HepG2 (cell line): ENCODE results near the gene CSNK1D. TPM values are rescaled to one million over a fixed set of nuclear protein-coding genes. Genes with fewer than 3 reads are reported as not detected.

Experiments
- ATAC-seq: fragments of 200-7000 bp; cut with Tn5 transposase; 3 replicates; pipeline ENCODE4 v1.9.1; 2020; ENCODE audit warnings: mild to moderate bottlenecking, moderate library complexity
- BruUV-seq: library from RNA; stranded (reverse); fragments of 400-500 nt; replicated peaks from 2 replicates; lab custom pipeline; 2021; lab: Mats Ljungman, UMichigan
- CTCF ChIA-PET: fragments of 300-600 bp; formaldehyde crosslinking; extraction: SDS; loops from one replicate; lab custom pipeline; 2021; ENCODE audit warnings: low total read pairs, inconsistent platforms, low intra/inter-chr PET ratio; lab: Yijun Ruan, JAX
- POLR2A ChIA-PET: fragments of 350-600 bp; sonication (Branson Sonifier 250); formaldehyde crosslinking; loops from one replicate; lab custom pipeline; 2020; ENCODE audit warnings: antibody characterized with exemption, inconsistent platforms; lab: Yijun Ruan, JAX
- DNase-seq: peaks from one replicate; pipeline ENCODE4 v3.0.0-alpha.2; 2015; ENCODE audit warnings: low spot score
- FAIRE-seq: peaks from 3 replicates; lab custom pipeline; 2011; peaks lifted over from hg19 to GRCh38; lab: Jason Lieb, UNC
- H2AFZ ChIP-seq: one replicate; pipeline ENCODE4 v1.6.1; 2011; ENCODE audit warnings: low read length, inconsistent platforms
- H3K27ac ChIP-seq: fragments of 300-600 bp; 3 replicates; pipeline ENCODE4 v1.8.0; 2011; ENCODE audit warnings: mixed run types, mild to moderate bottlenecking, mixed read lengths, low read length, inconsistent platforms; ENCODE audit not compliant: insufficient read depth; ENCODE audit errors: extremely low read length
- H3K27me3 ChIP-seq, 2 experiments: fragments of 200-600 bp in 1 of 2; 2 replicates in 1 of 2; 3 replicates in 1 of 2; pipeline versions ENCODE4 v1.6.0 to v1.8.0; 2011; ENCODE audit warnings: low read length in 2 of 2, mild to moderate bottlenecking in 2 of 2, moderate library complexity in 2 of 2, inconsistent platforms in 1 of 2; ENCODE audit not compliant: insufficient read depth in 2 of 2, control insufficient read depth in 1 of 2
- H3K36me3 ChIP-seq, 2 experiments: fragments of 200-600 bp in 1 of 2; replicated peaks in 1 of 2; 2 replicates in 1 of 2; 3 replicates in 1 of 2; pipeline versions ENCODE4 v1.5.1 to v1.8.0; 2011; ENCODE audit warnings: low read length in 2 of 2, inconsistent platforms in 1 of 2; ENCODE audit not compliant: insufficient read depth in 2 of 2, control insufficient read depth in 1 of 2
- H3K4me1 ChIP-seq: 2 replicates; pipeline ENCODE4 v1.5.1; 2012; ENCODE audit warnings: low read length, inconsistent platforms; ENCODE audit not compliant: insufficient read depth
- H3K4me2 ChIP-seq: 2 replicates; pipeline ENCODE4 v1.6.0; 2011; ENCODE audit warnings: low read depth, low read length, inconsistent platforms
- H3K4me3 ChIP-seq, 3 experiments: fragments of 200-600 bp in 1 of 3; sonication (generic), shearing (Covaris generic) in 1 of 3; replicated peaks in 1 of 3; 2 replicates each; pipeline ENCODE4 v1.5.1; 2011 to 2016; ENCODE audit warnings: low read length in 3 of 3, inconsistent platforms in 2 of 3, low read depth in 2 of 3, mild to moderate bottlenecking in 2 of 3, control low read depth in 1 of 3, mixed read lengths in 1 of 3; ENCODE audit not compliant: insufficient read depth in 1 of 3
- H3K79me2 ChIP-seq: one replicate; pipeline ENCODE4 v1.6.1; 2011; ENCODE audit warnings: low read length, inconsistent platforms; ENCODE audit not compliant: insufficient read depth
- H3K9ac ChIP-seq: 2 replicates; pipeline ENCODE4 v1.6.0; 2011; ENCODE audit warnings: mild to moderate bottlenecking, low read depth, low read length, inconsistent platforms; ENCODE audit not compliant: insufficient read depth
- H3K9me3 ChIP-seq: 2 replicates; pipeline ENCODE4 v1.5.1; 2012; ENCODE audit warnings: mild to moderate bottlenecking, low read length
- H4K20me1 ChIP-seq: 2 replicates; pipeline ENCODE4 v1.6.0; 2011; ENCODE audit warnings: inconsistent platforms, mild to moderate bottlenecking, low read length, moderate library complexity; ENCODE audit not compliant: insufficient read depth
- AGO2 ChIP-seq: fragments of 200-400 bp; formaldehyde crosslinking; optimal IDR thresholded peaks from 2 replicates; pipeline ENCODE3; 2017; ENCODE audit warnings: mild to moderate bottlenecking, low read depth, low read length, moderate library complexity
- MBD4 ChIP-seq: IDR thresholded peaks from 2 replicates; pipeline ENCODE4 v1.6.1; 2012; ENCODE audit warnings: low read length, inconsistent platforms, borderline replicate concordance
- MEIS1 ChIP-seq: sonication (generic); formaldehyde crosslinking; IDR thresholded peaks from 2 replicates; pipeline ENCODE4 v1.9.0; 2021; ENCODE audit warnings: mild to moderate bottlenecking, missing genetic modification reagents, moderate library complexity, borderline replicate concordance
- ZNF564 ChIP-seq: sonication (generic); formaldehyde crosslinking; IDR thresholded peaks from 2 replicates; pipeline ENCODE4 v1.8.1; 2023; ENCODE audit warnings: mild to moderate bottlenecking, missing genetic modification reagents
- ZNF790 ChIP-seq: sonication (generic); formaldehyde crosslinking; IDR thresholded peaks from 2 replicates; pipeline ENCODE4 v1.8.0; 2022; ENCODE audit warnings: missing genetic modification reagents, mild to moderate bottlenecking, borderline replicate concordance
- WGBS: methylation state at CpG from one replicate; pipeline ENCODE4 v1.1.6; 2017; ENCODE audit warnings: low lambda C conversion rate; 5-methylcytosine and 5-hydroxymethylcytosine counted together
- in situ Hi-C: cut with HindIII; loops from 2 replicates; pipeline ENCODE4 v1.10.0; 2017; ENCODE audit warnings: low pct_unique_long_range_greater_than_20kb; ENCODE audit not compliant: extremely low pct_ligation_motif_present
- intact Hi-C: fragments of 100-400 bp; cut with micrococcal nuclease; formaldehyde crosslinking; loops from one replicate; pipeline ENCODE4 v1.10.0; 2022; ENCODE audit not compliant: unreplicated experiment
- polyA plus RNA-seq, 8 experiments: library from polyadenylated mRNA; depleted of rRNA in 3 of 8; stranded (reverse) in 7 of 8; unstranded in 1 of 8; fragments of >200 nt; fragmentation: Illumina TruSeq in 4 of 8; extraction: Trizol in 4 of 8; gene quantifications; 2 replicates each; pipeline versions ENCODE4 v1.2.1 to v1.2.3, GENCODE V29; 2011 to 2016; ENCODE audit warnings: low read depth in 4 of 8, missing spikeins in 1 of 8, mixed read lengths in 1 of 8; ENCODE audit not compliant: insufficient read depth in 1 of 8
- total RNA-seq, 5 experiments: library from RNA; depleted of rRNA; stranded (reverse); fragments of >200 nt; fragmentation: Illumina TruSeq; extraction: Trizol; gene quantifications; 2 replicates each; pipeline ENCODE4 v1.2.3, GENCODE V29; 2016; ENCODE audit warnings: low read depth in 1 of 5
- TF ChIP-seq, protein P1 (sequence below): sonication (generic); formaldehyde crosslinking; IDR thresholded peaks from 2 replicates; pipeline ENCODE4 v1.4.0; 2020; ENCODE audit warnings: missing genetic modification reagents, borderline replicate concordance
- TF ChIP-seq, protein P2 (sequence below): sonication (generic); formaldehyde crosslinking; IDR thresholded peaks from 2 replicates; pipeline ENCODE4 v1.8.0; 2022; ENCODE audit warnings: low read depth, missing genetic modification reagents

Gene CSNK1D
- total and polyA plus RNA-seq, 2 of the 13 experiments (the other 11 are each of a cell fraction or from before 2014, with no cell fraction given), result 31.5 to 128 TPM

DNA sequence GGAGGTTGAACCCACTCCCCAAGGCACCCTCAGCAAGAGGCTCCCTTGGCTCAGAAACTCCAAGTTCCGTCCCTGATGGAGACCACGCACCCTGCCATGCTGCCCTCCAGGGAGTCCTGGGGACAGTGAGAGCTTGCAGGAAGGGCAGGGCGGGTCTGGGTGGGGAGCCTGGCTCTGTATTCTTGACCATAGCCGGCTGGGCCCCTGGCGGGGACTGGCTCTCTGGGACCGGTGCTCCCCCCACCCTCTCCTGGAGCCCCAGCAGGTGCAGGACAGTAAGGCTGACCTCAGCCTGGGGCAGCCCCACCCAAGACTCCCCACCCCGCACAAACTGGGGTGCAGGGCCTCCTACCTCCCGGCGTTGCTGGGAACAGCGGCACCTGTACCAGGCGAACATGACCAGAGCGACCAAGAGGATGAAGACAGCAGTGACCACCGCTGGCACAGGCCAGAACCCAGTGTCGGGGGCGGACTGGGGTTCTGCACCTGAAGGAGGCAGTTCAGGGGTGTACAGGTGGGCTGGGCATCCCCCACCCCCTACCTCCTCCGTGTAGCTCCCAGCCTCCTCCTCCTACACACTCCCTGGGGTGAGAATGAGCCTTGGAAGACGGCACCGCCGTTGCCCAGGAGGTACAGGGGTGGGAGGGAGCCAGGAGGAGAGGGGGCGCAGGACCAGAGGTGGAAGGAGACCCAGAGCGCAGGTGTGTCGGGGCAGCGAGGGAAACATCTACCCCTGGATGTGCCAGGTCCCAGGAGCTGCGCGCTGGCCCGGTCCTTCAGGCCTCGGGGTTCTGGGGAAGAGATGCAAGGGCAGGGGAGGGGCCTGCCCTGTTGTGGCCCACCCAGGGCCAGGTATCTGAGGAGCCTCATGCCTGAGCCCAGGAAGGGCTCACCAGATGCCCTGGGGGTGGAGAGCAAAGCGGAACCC is 49.3 kb upstream of the CSNK1D start:
- no peaks in the 10 kb centered on the region for H3K79me2 ChIP-seq
- H3K27ac ChIP-seq, result no peak overlapping the region
- H3K9me3 ChIP-seq, result no peaks in the 10 kb centered on the region
- no peak for ATAC-seq
- 92% methylated on average over 28 of the region's 28 CpGs for WGBS
- no peak overlapping the region for H3K4me3 ChIP-seq
- no peak for TF ChIP-seq ZNF790 (CRISPR knock-in tag)
- no peak for TF ChIP-seq ZNF564
- no peak for TF ChIP-seq MEIS1
- TF ChIP-seq, protein P1, sequence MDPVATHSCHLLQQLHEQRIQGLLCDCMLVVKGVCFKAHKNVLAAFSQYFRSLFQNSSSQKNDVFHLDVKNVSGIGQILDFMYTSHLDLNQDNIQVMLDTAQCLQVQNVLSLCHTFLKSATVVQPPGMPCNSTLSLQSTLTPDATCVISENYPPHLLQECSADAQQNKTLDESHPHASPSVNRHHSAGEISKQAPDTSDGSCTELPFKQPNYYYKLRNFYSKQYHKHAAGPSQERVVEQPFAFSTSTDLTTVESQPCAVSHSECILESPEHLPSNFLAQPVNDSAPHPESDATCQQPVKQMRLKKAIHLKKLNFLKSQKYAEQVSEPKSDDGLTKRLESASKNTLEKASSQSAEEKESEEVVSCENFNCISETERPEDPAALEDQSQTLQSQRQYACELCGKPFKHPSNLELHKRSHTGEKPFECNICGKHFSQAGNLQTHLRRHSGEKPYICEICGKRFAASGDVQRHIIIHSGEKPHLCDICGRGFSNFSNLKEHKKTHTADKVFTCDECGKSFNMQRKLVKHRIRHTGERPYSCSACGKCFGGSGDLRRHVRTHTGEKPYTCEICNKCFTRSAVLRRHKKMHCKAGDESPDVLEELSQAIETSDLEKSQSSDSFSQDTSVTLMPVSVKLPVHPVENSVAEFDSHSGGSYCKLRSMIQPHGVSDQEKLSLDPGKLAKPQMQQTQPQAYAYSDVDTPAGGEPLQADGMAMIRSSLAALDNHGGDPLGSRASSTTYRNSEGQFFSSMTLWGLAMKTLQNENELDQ, result no peak
- no peak for TF ChIP-seq MBD4
- peak; percentile 21 for TF ChIP-seq AGO2
- TF ChIP-seq, protein P2, sequence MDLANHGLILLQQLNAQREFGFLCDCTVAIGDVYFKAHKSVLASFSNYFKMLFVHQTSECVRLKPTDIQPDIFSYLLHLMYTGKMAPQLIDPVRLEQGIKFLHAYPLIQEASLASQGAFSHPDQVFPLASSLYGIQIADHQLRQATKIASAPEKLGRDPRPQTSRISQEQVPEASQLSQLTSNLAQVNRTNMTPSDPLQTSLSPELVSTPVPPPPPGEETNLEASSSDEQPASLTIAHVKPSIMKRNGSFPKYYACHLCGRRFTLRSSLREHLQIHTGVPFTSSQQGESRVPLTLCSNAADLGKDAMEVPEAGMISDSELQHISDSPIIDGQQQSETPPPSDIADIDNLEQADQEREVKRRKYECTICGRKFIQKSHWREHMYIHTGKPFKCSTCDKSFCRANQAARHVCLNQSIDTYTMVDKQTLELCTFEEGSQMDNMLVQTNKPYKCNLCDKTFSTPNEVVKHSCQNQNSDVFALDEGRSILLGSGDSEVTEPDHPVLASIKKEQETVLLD, result no peak
- intact Hi-C loops (no loop called here), in situ Hi-C loops (loop anchor here (5.0 kb wide), 1 partner anchor 80 kb away; no protein-coding TSS in a partner anchor)
- ChIA-PET POLR2A (interaction anchor here (1.2 to 20.8 kb wide), 3 partner anchors 22 to 31 kb away, joined by 7 to 270 read pairs (median 54); no protein-coding TSS in a partner anchor), CTCF (interaction anchor here (3.1 kb wide), 1 partner anchor 22 kb away, joined by 26 read pairs; no protein-coding TSS in a partner anchor)
- H3K9ac ChIP-seq, result no peak overlapping the region
- no peak overlapping the region for H2AFZ ChIP-seq
- DNase-seq, result no peak
- H3K4me1 ChIP-seq, result peaks cover 90% of the 10 kb centered on the region
- no peaks in the 10 kb centered on the region for H3K27me3 ChIP-seq
- BruUV-seq, result no TSS peak
- H4K20me1 ChIP-seq, result no peaks in the 10 kb centered on the region
- FAIRE-seq, result no peak
- H3K4me2 ChIP-seq, result no peak overlapping the region
- no peaks in the 10 kb centered on the region for H3K36me3 ChIP-seq
